Measurements from ENCODE around the gene RNASEH2C. TPM values are rescaled to one million over a fixed set of nuclear protein-coding genes. Genes with fewer than 3 reads are reported as not detected.
"Not testable (repeated sequence)": the region's sequence is repeated elsewhere in the genome, so short reads cannot be mapped to it uniquely, and the experiment has no call there.

RNASEH2C gene
- total and polyA plus RNA-seq, 9 donors, result 17.9 to 154 (median 49.7) TPM

DNA sequence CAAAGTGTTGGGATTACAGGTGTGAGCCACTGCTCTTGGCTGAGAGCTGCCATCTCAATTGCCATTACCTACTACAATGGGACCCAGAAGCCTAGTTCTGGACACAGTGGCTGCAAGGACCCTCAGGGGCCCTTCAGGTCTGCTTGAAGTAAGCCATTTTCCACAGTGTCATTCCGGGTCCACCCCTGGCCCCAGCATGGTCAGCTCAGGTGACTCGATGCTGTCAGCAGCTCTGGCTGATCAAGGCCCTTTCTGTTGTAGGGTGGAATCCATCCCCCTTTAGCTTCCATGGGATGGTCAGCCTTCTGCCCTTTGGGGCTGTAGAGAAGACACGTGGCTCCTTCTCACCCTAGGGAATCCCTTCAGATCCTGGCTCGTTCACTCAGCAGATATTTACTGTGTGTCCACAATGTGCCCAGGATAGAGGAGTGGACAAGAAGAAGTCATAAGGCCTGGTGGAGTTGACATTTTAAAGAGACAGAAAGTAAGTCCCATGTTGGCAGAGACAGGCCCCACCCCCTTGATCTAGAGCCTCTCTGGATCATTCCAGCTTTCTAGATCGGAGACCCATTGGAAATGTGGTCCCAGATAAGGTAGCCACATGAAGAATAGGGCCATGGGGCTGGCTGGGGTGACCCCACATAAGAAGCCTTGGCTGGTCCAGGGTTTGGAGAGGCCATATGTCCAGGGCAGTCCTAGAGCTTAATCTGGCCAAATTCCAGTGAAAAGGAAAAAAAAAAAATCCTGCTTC lies 23.6 kb downstream of the RNASEH2C start:
- Histone ChIP-seq H3K9me3 (no peaks in the 10 kb centered on the region), H3K36me3 (no peaks in the 10 kb centered on the region), H3K27me3 (no peaks in the 10 kb centered on the region), H3K27ac (no peak overlapping the region), H3K4me3 (no peak overlapping the region), H3K4me1 (ENCODE audit: insufficient read depth) (no peaks in the 10 kb centered on the region)
- intact Hi-C loops (cut with DNase I), result no loop called here
- DNase-seq, result no peak
- WGBS, 3 donors, result 76 to 92% (median 83%) methylated on average over 5 of the region's 5 CpGs
- TF ChIP-seq EP300 (IDR thresholded peaks at IDR 0.05), result no peak
- TF ChIP-seq POLR2A (IDR thresholded peaks at IDR 0.05), result no peak
- TF ChIP-seq, protein P1, sequence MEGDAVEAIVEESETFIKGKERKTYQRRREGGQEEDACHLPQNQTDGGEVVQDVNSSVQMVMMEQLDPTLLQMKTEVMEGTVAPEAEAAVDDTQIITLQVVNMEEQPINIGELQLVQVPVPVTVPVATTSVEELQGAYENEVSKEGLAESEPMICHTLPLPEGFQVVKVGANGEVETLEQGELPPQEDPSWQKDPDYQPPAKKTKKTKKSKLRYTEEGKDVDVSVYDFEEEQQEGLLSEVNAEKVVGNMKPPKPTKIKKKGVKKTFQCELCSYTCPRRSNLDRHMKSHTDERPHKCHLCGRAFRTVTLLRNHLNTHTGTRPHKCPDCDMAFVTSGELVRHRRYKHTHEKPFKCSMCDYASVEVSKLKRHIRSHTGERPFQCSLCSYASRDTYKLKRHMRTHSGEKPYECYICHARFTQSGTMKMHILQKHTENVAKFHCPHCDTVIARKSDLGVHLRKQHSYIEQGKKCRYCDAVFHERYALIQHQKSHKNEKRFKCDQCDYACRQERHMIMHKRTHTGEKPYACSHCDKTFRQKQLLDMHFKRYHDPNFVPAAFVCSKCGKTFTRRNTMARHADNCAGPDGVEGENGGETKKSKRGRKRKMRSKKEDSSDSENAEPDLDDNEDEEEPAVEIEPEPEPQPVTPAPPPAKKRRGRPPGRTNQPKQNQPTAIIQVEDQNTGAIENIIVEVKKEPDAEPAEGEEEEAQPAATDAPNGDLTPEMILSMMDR (IDR thresholded peaks at IDR 0.05), result no peak

DNA sequence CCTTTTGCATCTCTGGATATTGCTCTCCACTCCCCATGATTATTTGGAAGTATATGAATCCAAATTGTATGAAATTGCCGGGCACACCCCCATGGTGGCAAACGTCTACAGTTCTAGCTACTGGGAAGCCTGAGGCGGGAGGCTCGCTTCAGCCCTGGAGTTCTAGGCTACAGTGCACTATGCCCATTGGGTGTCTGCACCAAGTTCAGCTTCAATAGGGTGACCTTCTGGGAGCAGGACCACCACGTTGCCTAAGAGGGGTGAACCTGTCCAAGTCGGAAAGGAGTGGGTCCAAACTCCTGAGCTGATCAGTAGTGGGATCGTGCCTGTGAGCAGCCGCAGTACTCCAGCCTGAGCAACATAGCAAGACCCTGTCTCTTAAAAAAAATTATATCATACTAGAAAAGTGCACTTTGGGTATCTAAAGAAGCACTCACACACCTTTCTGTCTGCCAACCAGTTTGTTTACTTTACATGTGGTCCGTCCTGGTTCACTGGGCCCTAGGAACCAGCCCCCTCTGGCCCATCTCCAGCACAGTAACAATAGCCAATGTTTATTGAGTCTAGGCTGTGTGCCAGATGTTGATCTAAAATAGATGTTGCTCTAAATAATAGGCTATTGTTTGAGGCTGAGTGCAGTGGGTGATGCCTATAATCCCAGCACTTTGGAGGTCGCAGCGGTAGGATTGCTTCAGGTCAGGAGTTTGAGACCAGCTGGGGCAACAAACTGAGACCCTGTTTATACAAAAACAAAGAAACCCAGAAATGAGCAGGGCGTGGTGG lies 24.9 kb downstream of the RNASEH2C start:
- DNase-seq, result no peak
- intact Hi-C loops (cut with DNase I), result no loop called here
- 79 to 82% (median 80%) methylated on average over 12 of the region's 12 CpGs for WGBS, 3 donors

DNA sequence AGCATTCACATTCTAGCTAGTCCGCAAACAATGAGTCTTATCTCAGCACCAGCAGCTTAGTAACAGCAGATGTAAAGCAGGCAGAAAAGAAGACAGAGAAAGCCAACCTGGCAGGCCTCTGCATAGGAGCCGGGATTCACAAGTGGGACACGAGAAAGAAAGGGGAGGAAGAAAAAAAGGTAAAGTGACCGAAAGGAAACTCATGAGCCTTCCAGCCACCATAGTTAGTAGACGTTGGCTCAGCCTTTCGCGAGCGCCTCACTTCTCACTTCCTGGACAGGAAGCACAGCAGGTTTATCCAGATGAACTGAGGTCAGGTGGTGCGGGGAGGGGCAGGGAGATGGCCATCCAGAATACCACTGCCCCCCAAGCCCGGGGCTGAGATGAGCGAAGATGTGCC lies 28.2 kb downstream of the RNASEH2C start:
- intact Hi-C loops (cut with DNase I), result no loop called here

More for the DNA sequence above, 24.9 kb downstream of the RNASEH2C start:
- no peaks in the 10 kb centered on the region for H3K36me3 ChIP-seq
- no peaks in the 10 kb centered on the region for H3K27me3 ChIP-seq
- no peak overlapping the region for H3K27ac ChIP-seq
- no peak for TF ChIP-seq EP300 (IDR thresholded peaks at IDR 0.05)
- TF ChIP-seq POLR2A (IDR thresholded peaks at IDR 0.05), result no peak
- TF ChIP-seq, protein P1 (IDR thresholded peaks at IDR 0.05), result no peak
- H3K4me1 ChIP-seq (ENCODE audit: insufficient read depth), result no peaks in the 10 kb centered on the region
- H3K9me3 ChIP-seq, result no peaks in the 10 kb centered on the region
- no peak overlapping the region for H3K4me3 ChIP-seq

DNA sequence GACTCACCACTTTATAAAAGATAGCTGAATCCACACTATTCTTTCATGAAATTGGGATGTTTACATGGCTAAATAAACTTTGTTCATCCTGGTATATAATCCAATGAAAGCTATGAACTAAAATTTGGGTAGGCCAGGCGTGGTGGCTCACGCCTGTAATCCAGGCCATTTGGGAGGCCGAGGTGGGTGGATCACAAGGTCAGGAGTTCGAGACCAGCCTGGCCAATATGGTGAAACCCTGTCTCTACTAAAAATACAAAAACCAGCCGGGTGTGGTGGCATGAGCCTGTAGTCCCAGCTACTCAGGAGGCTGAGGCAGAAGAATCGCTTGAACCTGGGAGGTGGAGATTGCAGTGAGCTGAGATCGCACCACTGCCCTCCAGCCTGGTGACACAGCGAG lies 28.8 kb downstream of the RNASEH2C start:
- intact Hi-C loops (cut with DNase I); H3K27me3 ChIP-seq: not testable (repeated sequence)

More for the DNA sequence above, 28.2 kb downstream of the RNASEH2C start:
- Histone ChIP-seq H3K4me3 (no peak overlapping the region), H3K36me3 (no peaks in the 10 kb centered on the region), H3K27me3 (no peaks in the 10 kb centered on the region), H3K27ac (no peak overlapping the region), H3K9me3 (no peaks in the 10 kb centered on the region), H3K4me1 (ENCODE audit: insufficient read depth) (no peaks in the 10 kb centered on the region)
- TF ChIP-seq EP300 (IDR thresholded peaks at IDR 0.05) (no peak), POLR2A (IDR thresholded peaks at IDR 0.05) (no peak)
- TF ChIP-seq, protein P1 (IDR thresholded peaks at IDR 0.05), result no peak
- 67 to 75% (median 74%) methylated on average over 11 of the region's 11 CpGs for WGBS, 3 donors
- no peak for DNase-seq

DNA sequence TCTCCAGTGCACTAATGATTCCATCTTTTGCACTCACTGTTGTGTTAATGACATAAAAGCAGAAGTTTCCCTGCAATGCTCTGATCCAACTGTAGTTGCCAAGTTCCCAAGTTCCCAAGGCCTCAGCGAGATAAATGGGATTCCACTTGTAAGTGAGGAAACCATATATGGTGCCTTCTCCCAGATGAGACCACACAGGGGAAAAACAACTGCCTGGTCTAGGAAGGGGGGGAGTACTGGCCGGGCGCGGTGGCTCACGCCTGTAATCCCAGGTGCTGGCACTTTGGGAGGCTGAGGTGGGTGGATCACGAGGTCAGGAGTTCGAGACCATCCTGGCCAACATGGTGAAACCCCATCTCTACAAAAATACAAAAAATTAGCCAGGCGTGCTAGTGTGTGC lies 34.6 kb downstream of the RNASEH2C start:
- TF ChIP-seq POLR2A (IDR thresholded peaks at IDR 0.05) (no peak), EP300 (IDR thresholded peaks at IDR 0.05) (no peak)
- TF ChIP-seq, protein P1 (IDR thresholded peaks at IDR 0.05), result no peak
- H3K27ac ChIP-seq, result no peak overlapping the region
- no peaks in the 10 kb centered on the region for H3K36me3 ChIP-seq
- WGBS, 3 donors, result 18 to 34% (median 19%) methylated on average over 8 of the region's 8 CpGs
- peaks cover 1% of the 10 kb centered on the region for H3K4me1 ChIP-seq (ENCODE audit: insufficient read depth)
- no peak overlapping the region for H3K4me3 ChIP-seq
- intact Hi-C loops (cut with DNase I), result no loop called here
- no peaks in the 10 kb centered on the region for H3K9me3 ChIP-seq
- DNase-seq, result peak; percentile 44 to 73 (median 52)
- H3K27me3 ChIP-seq, result no peaks in the 10 kb centered on the region

More for the DNA sequence above, 28.8 kb downstream of the RNASEH2C start:
- H3K4me1 ChIP-seq (ENCODE audit: insufficient read depth); DNase-seq; H3K27ac ChIP-seq; H3K36me3 ChIP-seq; H3K9me3 ChIP-seq; H3K4me3 ChIP-seq: not testable (repeated sequence)
- 90 to 93% (median 92%) methylated on average over 8 of the region's 8 CpGs for WGBS, 3 donors

DNA sequence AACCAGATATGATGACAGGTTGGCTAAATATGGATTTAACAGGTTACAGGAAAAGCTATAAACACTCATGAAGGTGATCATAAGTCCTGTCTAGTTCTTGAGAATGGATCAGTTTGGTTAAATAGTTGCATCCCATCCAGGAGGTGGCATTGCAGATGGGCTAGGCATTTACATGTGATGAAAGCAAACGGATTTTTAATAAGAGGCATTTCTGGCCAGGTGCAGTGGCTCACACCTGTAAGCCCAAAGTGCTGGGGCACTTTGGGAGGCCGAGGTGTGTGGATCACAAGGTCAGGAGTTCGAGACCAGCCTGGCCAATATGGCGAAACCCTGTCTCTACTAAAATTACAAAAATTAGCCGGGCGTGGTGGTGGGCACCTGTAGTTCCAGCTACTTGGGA lies 37.1 kb downstream of the RNASEH2C start:
- H3K9me3 ChIP-seq; H3K27me3 ChIP-seq; intact Hi-C loops (cut with DNase I); H3K4me1 ChIP-seq (ENCODE audit: insufficient read depth); H3K36me3 ChIP-seq; H3K4me3 ChIP-seq; H3K27ac ChIP-seq; DNase-seq: not testable (repeated sequence)
- 82 to 87% (median 84%) methylated on average over 6 of the region's 6 CpGs for WGBS, 3 donors

All from ovary (tissue), 9 donors.